MG63 (cell line): ENCODE measurements around the gene HMG20B. TPM values are rescaled to one million over a fixed set of nuclear protein-coding genes. Genes with fewer than 3 reads are reported as not detected.

Experiments used
- DNase-seq: peaks from one replicate; pipeline ENCODE4 v3.0.0-alpha.2; 2020
- H3K27me3 ChIP-seq: fragments of 250-450 bp; sonication (Bioruptor Pico); 2 replicates; pipeline ENCODE4 v1.5.1; 2020; ENCODE audit warnings: mild to moderate bottlenecking, moderate library complexity
- H3K36me3 ChIP-seq: fragments of 250-450 bp; sonication (Bioruptor Pico); 2 replicates; pipeline ENCODE4 v1.5.1; 2020; ENCODE audit warnings: mild to moderate bottlenecking, moderate library complexity
- H3K4me3 ChIP-seq: fragments of 250-450 bp; sonication (Bioruptor Pico); 2 replicates; pipeline ENCODE4 v1.5.1; 2020; ENCODE audit warnings: mild to moderate bottlenecking, moderate library complexity
- H3K9me3 ChIP-seq: fragments of 250-450 bp; sonication (Bioruptor Pico); 2 replicates; pipeline ENCODE4 v1.5.1; 2020; ENCODE audit warnings: mild to moderate bottlenecking, moderate library complexity
- total RNA-seq: library from RNA; depleted of rRNA; stranded (reverse); fragments of >200 nt; shearing (Covaris generic); gene quantifications from 2 replicates; pipeline ENCODE4 v1.2.3, GENCODE V29; 2014; ENCODE audit warnings: low replicate concordance

Gene HMG20B
- total RNA-seq, 1 experiment from 2014 or later = 42.5 TPM

DNA sequence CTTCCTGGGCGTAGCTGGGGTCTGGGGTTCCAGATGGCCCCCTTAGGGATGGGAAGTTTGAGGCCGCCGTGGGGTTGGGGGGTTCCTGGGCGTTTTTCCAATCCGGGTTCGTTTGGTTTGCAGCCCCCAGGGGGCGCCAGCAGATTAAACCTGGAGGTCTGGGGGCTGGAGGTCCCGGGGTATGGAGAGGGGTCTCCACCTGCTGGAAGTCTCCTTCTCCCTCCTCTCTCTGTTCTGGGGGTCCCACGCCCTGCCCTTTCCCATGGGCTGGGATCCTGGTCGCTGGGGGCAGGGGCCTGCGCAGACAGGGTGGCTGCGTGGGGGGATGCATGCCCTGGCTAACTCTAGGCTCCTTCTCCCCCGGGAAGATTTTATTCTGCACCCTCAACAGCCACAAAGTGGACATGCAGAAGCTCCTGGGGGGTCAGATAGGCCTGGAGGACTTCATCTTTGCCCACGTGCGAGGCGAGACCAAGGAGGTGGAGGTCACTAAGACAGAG is 13.4 kb downstream of the HMG20B start:
- DNase-seq = no peak
- Histone ChIP-seq H3K4me3 (no peak overlapping the region), H3K36me3 (no peaks in the 10 kb centered on the region)

GRCh38 chr19:3586707-3587346 is 14.1 kb downstream of the HMG20B start:
- Histone ChIP-seq H3K27me3 (0 out of 2 replicates have a peak, but pooled peaks cover 4% of the 10 kb centered on the region), H3K4me3 (no peak overlapping the region), H3K9me3 (no peaks in the 10 kb centered on the region), H3K36me3 (no peaks in the 10 kb centered on the region)
- DNase-seq = no peak

More for the DNA sequence above, 13.4 kb downstream of the HMG20B start:
- H3K27me3 ChIP-seq = 0 out of 2 replicates have a peak, but pooled peaks cover 4% of the 10 kb centered on the region
- no peaks in the 10 kb centered on the region for H3K9me3 ChIP-seq

DNA sequence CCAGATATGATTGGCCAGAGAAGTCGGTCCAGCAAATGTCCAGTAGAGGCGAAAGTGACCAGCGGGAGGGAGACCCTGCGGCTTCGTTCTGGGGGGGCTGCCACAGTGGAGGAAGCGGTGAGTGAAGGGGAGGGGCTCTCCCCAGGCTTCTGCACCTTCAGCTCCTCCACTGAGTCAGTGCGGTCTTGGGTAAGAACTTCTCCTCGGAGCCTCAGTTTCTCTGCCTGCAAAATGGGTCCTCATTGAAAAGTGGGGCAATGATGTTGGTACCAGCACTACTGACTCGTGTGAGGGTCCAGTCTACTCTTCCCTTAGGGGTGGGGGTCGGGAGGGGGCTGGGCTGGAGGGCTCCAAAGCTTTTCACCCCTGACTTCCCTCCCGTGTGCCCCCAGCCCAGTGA is 16.7 kb downstream of the HMG20B start:
- Histone ChIP-seq H3K4me3 (no peak overlapping the region), H3K9me3 (no peaks in the 10 kb centered on the region), H3K36me3 (no peaks in the 10 kb centered on the region)

DNA sequence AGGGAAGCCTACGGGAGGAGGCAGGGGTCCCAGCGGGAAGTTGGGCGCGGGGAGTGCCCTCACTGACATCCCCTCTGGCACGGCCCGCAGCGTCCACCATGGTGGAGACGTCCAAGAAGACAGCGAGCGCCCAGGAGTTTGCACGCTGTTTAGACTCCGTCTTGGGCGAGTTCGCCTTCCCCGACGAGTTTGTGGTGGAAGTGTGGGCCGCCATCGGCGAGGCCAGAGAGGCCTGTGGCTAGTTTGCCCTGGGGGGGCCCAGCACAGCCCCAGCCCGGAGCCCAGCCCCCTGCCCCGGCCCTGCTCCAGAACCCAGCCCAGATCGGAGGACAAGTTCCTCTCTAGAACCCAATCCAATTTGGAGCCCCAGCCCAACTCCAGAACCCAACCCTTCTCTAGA is 17.2 kb downstream of the HMG20B start:
- Histone ChIP-seq H3K9me3 (no peaks in the 10 kb centered on the region), H3K36me3 (no peaks in the 10 kb centered on the region), H3K4me3 (no peak overlapping the region), H3K27me3 (0 out of 2 replicates have a peak, but pooled peaks cover 4% of the 10 kb centered on the region)
- no peak for DNase-seq

More for the DNA sequence above, 16.7 kb downstream of the HMG20B start:
- DNase-seq = no peak
- 0 out of 2 replicates have a peak, but pooled peaks cover 4% of the 10 kb centered on the region for H3K27me3 ChIP-seq

- H3K4me3 ChIP-seq = no peak overlapping the region
- no peaks in the 10 kb centered on the region for H3K9me3 ChIP-seq
- H3K36me3 ChIP-seq = no peaks in the 10 kb centered on the region
- H3K27me3 ChIP-seq = no peaks in the 10 kb centered on the region
- DNase-seq = no peak
These were observed 18.4 kb downstream of the HMG20B start for GRCh38 chr19:3590991-3591659.

DNA sequence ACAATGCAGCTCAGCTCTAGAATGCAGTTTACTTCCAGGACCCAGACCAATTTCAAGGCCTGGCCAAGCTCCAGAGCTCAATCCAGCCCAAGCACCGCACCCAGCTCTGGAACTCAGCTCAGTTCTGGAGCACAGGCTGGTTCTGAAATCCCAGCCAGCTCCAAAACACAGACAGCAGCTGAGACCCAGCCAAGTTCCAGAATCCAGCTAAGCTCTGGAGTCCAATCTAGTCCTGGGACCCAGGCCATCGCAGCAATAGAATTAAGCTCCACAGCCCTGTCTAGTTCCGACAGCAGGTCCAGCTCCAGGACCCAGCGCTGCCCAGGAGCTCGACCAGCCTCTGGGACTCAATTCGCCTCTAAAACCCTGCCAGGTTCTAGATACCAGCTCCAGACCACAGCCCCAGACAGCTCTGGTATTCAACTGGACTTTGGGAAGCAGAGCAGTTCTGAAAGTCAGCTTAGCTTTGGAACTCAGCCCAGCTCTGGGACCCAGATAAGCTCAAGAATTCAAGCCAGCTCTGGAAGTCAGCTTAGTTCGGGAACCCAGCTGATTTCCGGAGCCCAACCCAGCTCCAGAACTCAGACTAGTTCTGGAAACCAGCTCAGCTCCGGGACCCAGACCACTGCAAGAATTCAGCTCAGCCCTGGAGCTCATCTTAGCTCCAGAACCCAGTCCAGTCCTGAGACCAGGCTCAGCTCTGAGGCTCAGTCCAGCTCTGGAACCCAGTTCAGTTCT is 19.3 kb downstream of the HMG20B start:
- DNase-seq = no peak
- Histone ChIP-seq H3K9me3 (no peaks in the 10 kb centered on the region), H3K36me3 (no peaks in the 10 kb centered on the region), H3K4me3 (no peak overlapping the region), H3K27me3 (no peaks in the 10 kb centered on the region)

DNA sequence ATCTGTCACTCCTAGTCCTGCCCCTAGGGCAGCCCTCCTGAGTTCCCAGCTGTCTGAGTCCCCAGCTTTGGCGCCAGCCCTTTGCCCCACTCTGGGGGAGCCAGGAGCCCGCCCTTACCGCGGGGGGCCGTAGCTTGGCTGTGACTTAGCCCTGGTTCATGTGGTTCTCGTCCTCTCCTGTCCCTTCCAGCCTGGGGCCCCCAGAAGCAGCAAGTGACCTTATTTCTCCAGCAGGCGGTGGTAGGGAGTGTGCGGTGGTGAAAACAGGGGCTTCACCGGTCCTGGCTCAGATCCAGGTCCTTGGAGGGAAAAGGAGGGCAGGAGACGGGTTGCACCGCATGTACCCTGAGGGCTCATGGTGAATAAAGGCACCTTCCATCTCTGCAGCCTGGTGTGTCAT is 20.4 kb downstream of the HMG20B start:
- Histone ChIP-seq H3K27me3 (no peaks in the 10 kb centered on the region), H3K9me3 (no peaks in the 10 kb centered on the region), H3K4me3 (no peak overlapping the region), H3K36me3 (no peaks in the 10 kb centered on the region)
- no peak for DNase-seq

DNA sequence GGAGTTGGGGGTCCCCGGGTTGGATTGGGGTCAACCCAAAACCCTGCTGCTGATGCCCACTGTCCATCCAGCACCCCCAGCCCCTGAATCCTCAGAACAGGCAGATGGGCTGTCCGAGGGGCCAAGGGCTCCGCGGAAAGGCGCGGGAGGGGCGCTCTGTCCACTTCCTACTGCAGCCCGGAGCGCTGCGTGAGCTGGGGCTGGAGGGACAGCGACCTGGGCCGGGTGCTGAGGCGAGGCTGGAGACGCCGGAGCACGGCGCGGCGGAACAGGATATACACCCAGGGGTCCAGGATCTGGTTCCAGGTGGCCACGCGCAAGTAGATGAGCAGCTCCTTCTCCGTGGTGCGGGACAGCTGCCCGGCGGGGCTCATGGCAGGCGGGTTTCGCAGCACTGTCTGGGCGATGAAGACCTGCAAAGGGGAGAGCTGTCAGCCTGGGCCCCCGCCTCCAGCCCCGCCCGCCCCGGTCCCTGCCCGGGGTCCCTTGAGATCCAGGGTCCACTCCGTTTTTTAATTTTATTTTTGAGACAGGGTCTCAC is 22.8 kb downstream of the HMG20B start:
- DNase-seq = no peak
- no peaks in the 10 kb centered on the region for H3K9me3 ChIP-seq
- H3K4me3 ChIP-seq = no peak overlapping the region
- H3K36me3 ChIP-seq = no peaks in the 10 kb centered on the region
- no peaks in the 10 kb centered on the region for H3K27me3 ChIP-seq

DNA sequence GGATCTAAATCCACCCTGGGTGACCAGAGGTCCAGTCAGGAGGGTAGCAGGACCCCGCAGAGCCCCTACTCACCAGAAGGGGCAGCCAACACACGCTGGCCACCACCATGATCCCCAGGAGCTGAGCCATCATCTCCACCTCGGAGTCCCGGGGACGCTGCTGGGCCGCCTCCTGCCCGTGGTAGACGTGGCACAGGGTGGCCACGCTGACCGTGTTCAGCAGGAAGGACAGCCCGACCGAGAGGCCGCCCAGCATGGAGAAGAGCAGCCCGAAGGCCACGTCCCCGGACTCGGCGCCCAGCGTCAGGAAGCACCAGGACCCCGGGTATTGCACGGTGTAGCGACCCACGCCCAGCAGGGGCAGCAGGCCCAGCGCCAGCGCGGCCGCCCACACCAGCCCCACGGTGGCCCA is 27.0 kb downstream of the HMG20B start:
- Histone ChIP-seq H3K36me3 (no peaks in the 10 kb centered on the region), H3K27me3 (no peaks in the 10 kb centered on the region), H3K4me3 (no peak overlapping the region), H3K9me3 (no peaks in the 10 kb centered on the region)
- no peak for DNase-seq

DNA sequence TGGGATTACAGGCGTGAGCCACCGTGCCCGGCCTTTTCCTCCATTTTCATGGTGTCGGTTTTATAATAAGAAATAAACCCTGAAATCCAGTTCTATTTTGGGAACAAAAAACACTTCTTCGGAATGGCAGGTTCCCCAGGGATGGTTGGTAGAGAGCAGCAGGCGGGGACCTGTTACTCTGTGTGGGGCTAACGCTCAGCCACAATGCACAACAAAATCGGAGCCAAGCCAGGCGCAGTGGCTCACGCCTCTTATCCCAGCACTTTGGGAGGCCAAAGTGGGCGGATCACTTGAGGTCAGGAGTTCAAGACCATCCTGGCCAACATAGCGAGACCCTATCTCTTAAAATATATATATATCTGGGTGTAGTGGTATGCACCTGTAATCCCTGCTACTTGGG is 28.3 kb downstream of the HMG20B start:
- Histone ChIP-seq H3K4me3 (no peak overlapping the region), H3K27me3 (no peaks in the 10 kb centered on the region), H3K9me3 (no peaks in the 10 kb centered on the region), H3K36me3 (no peaks in the 10 kb centered on the region)
- DNase-seq = no peak

GRCh38 chr19:3603121-3603811 is 30.5 kb downstream of the HMG20B start:
- Histone ChIP-seq H3K4me3 (no peak overlapping the region), H3K27me3 (no peaks in the 10 kb centered on the region), H3K9me3 (no peaks in the 10 kb centered on the region), H3K36me3 (no peaks in the 10 kb centered on the region)
- DNase-seq = no peak

DNA sequence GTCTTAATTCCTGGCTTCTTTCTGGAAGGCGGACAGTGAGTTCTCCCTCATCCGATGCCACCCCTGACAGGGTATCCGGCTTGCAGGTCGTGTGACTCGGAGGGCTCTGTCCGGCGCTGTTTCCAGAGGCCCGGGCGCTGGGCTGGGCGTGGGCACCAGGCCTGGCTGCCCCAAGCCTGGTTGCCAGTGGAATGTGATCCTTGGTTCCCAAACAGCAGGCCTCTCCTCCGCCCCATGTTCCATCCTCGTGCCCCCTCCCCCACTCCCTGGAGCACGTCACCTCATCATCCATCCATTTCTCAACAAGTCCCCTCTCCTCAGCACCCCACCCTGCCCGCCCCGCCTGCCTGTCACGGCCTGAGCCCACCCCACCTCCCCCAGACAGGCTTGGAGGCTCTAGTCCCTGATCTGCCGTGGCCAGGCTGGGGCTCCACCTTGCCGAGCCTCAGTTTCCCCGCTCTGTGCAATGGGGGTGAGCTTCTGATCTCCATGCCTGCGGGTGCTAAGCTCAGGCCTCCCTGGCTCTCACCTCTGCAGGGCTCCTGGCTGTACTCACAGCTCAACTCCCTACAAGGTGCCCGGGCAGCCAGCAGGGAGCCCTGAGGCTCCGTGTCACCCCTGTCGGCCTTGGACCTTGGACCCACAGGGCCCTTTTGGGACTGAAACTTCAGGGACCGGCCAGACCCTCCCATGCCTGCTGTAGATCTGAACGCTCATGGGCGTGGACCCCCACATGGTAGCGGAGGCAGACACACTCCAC is 31.7 kb downstream of the HMG20B start:
- H3K27me3 ChIP-seq = no peaks in the 10 kb centered on the region
- DNase-seq = no peak
- no peaks in the 10 kb centered on the region for H3K36me3 ChIP-seq
- H3K9me3 ChIP-seq = no peaks in the 10 kb centered on the region
- no peak overlapping the region for H3K4me3 ChIP-seq

DNA sequence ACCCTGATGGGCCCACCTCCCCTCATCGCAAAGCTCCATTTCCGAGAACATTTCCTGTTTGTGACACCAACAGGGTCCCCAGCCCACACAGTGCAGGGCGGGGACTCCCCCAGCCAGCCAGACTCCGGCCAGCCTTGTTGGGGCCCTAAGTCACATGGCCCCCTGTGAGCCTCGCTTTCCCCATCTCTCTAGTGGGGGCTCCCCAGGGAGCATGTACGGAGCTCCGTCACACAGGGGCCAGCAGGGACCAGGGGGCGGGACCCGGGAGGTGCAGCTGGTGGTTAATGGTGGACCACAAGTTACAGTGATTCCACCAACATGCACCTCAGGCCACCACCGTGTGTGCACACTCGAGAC is 32.2 kb downstream of the HMG20B start:
- Histone ChIP-seq H3K9me3 (no peaks in the 10 kb centered on the region), H3K36me3 (no peaks in the 10 kb centered on the region), H3K4me3 (no peak overlapping the region), H3K27me3 (no peaks in the 10 kb centered on the region)
- DNase-seq = no peak

GRCh38 chr19:3605361-3605760 is 32.6 kb downstream of the HMG20B start:
- H3K9me3 ChIP-seq = no peaks in the 10 kb centered on the region
- H3K36me3 ChIP-seq = no peaks in the 10 kb centered on the region
- no peaks in the 10 kb centered on the region for H3K27me3 ChIP-seq
- H3K4me3 ChIP-seq = no peak overlapping the region; the same call in 1 of the 2 replicates
- DNase-seq = no peak

- Histone ChIP-seq H3K4me3 (peak overlapping the region; percentile 54), H3K36me3 (no peaks in the 10 kb centered on the region), H3K27me3 (no peaks in the 10 kb centered on the region), H3K9me3 (no peaks in the 10 kb centered on the region)
- no peak for DNase-seq
These were observed 33.0 kb downstream of the HMG20B start for GRCh38 chr19:3605770-3606169.

GRCh38 chr19:3606174-3606689 is 33.5 kb downstream of the HMG20B start:
- no peaks in the 10 kb centered on the region for H3K27me3 ChIP-seq
- no peaks in the 10 kb centered on the region for H3K36me3 ChIP-seq
- peak overlapping the region; percentile 54 for H3K4me3 ChIP-seq
- no peak for DNase-seq
- no peaks in the 10 kb centered on the region for H3K9me3 ChIP-seq
